Right forelimb (tissue), 1 donor: Measurements from ENCODE around the gene S1PR2.
A peak's percentile ranks its signal among the peaks of the same experiment; 100 is the strongest.
"Not testable (repeated sequence)": the region's sequence is repeated elsewhere in the genome, so short reads cannot be mapped to it uniquely, and the experiment has no call there.

Experiments used
- DNase-seq: peaks from one replicate; pipeline ENCODE4 v3.0.0-alpha.2; 2018

S1PR2 gene

DNA sequence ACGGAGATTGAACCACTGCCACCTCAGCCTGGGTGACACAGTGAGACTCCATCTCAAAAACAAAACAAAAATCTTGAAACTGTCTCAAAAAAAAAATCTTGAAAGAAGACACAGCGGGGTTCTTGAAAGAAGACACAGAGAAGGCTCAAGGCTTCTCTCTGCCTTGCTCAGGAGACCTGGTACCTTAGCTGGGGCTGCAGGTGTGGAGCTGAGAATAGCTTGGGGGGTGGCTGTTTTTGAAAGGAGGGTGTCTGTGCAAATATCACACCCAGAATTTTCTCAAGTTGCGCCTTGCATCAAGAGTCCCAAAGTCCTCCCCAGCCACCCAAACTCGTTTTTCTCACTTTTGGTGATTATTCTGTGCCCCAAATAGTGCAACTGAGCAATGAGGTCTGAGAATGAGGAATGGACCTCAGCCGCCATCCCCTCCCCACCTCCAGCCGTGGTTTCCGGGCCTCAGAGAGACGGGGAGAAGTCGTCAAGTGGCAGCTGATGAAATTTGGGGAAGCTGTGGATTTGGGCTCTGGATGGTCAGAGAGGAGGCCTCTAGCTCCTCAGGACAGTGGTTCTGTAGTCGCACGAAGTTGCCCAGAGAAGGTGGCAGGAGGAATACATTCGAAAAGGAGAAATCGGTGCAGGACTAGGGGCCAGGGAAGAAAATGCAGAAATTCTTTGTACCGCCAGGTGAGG lies 8.8 kb downstream of the S1PR2 start:
- DNase-seq = no peak

DNA sequence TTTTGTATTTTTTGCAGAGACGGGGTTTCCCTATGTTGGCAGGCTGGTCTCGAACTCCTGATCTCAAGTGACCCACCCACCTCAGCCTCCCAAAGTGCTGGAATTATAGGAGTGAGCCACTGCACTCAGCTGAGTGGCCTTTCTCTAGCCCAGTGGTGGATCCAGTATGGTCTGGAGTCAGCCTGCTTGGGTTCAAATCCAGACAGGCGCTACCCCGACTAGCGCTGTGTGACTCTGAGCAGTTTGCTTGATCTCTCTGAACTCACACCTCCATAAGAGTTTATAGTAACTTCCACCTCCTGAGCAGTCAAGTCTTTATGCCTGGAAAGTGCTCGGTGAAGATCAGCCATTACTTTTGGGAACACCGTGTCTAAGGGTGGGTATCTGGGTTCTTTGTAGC lies 10.4 kb downstream of the S1PR2 start:
- no peak for DNase-seq

DNA sequence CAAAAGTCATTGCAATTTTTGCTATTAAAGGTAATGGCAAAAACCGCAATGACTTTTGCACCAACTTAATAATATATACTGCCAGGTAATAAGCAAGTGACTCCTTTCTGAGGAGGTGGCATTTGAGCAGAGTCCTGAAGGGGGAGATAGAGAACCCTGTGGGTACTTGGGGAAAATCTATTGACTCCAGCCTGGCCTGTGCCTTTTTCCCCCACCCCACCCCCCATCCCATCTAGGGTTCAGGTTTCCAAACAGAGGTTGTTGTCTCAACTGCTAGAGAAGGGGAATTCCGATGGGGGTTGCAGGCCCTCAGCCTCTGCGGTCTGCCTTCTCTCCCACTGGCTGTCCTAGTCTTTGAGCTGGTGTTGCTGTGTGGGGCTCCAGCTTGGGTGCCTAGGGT lies 11.5 kb downstream of the S1PR2 start:
- no peak for DNase-seq

DNA sequence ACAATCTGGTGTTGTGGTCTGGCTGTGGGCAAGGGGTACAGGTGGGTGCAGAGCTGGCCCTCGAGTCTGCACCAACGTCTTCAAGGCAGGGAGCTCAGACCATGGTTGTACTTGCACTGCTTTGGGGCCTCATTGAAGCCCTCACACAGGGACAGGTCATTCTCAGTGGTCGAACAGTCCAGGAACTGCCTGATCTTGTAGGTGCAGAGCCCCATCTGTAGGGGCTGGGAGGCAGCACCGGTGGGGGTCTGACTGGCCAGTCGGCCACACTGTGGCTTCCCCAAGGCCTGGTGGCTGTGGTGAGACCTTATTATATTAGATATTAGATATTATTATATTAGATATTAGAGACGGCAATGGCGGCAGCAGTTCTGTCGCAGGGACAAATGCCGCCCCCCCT lies 14.0 kb downstream of the S1PR2 start:
- DNase-seq = no peak

DNA sequence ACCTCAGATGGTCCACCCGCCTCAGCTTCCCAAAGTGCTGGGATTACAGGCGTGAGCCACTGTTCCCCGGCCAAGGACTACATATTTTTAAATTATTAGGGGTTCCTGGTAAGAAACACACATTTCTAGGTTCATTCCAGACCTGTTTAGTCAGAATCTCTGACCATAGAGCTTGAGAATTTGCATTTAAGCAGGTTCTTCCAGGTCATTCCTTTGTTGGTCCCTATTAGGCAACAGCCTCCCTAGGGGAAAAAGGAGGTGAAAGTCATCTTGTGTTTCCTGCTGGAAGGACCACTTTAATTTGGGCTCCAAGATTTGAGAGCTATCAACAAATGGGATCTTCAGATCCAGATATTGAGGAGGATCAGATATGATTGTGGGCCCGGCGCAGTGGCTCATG lies 16.3 kb downstream of the S1PR2 start:
- DNase-seq = no peak

DNA sequence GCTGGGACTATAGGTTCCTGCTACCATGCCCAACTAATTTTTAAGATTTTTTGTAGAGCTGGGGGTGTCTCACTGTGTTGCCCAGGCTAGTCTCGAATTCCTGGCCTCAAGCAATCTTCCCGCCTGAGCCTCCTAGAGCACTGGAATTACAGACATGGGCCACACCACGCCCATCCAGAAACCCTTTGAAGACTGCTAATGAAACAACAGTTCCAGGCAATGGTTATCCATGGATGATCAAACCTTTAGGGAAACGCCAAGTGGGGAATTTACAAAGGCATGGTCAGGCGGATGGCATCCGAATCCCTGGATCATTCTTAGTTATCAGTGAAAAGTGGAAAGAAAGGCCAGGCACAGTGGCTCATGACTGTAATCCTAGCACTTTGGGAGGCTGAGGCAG lies 19.4 kb downstream of the S1PR2 start:
- no peak for DNase-seq

DNA sequence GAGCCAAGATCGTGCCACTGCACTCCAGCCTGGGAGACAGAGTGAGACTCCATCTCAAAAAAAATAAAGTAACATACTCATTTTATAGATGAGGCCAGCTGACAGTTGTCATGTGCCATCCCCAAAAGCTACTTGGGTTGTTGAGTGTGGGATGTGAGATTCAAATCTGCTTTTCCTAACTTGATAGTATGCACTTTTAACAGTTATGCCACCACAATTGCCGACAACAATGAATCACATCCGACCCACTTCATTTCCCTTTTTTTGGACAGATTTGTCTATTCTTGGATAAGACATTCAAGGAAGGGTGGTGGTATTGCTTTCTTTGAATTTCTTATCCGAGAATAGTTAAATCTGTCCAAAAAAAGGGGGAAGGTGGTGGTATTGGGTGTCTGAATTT lies 20.1 kb downstream of the S1PR2 start:
- DNase-seq = no peak

DNA sequence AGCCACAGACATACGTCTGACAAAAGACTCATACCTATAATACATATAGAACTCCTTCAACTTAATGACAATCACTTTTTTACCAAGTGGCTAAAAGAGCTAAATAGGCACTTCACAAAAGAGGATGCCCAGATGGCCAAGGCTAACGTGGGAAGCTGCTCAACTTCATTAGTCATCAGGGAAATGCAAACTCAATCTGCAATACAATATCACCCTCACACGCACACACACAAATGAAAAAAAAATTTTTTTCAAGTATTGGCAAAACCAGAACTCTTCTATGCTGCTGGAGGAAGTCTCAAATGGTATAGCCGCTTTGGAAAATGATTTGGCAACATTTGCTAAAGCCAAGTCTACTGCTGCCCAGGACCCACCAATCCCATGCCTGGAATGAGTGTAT lies 21.8 kb downstream of the S1PR2 start:
- no peak for DNase-seq

DNA sequence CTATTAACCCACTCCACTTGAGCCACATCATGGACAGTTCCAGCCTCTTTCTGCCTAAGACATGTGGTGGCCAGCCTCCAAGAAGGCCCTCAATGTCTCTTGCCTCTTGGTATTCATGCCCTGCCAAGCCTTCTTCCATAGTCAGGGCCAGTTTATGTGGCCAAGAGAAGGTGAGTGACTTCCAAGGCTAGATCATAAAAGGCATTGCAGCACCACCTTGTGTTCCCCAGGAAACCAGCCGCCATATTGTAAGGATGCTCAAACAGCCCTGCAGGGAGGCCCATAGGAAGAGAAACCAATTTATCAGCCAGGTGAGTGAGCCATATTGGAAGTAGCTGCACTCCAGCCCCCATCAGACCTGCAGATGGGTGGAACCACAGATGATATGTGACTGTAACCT lies 24.1 kb downstream of the S1PR2 start:
- DNase-seq = no peak

DNA sequence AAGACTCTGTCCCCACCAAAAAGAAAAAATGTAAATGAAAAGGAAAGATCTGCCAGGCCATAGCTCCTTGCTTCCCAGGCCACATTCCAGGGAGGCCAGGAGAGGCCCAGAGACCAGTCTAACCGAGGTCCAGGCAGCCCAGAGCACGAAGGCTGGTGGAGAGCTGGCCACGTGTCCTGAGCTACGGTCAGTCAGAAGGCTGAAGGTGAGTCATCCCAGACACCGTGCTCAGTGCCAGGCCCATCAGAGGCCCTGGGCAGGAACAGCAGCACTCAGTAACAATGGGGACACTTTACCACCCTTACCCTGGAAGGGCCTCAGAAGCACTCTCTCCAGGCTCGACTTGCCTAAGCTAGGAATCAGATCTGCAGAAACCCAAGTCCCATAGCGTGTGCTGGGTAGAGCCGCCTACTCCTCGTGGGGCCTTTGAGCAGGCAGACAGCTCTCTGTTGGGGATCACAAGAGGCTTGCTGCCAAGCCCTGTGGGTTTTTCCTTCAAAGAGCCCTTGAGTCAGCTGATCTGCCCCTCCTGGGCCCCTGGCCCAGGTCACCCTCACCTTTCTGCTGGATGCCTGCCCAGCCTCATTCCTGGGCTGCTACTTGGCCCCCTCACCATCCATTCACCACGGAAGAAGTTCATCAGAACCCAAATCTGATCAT lies 24.8 kb downstream of the S1PR2 start:
- DNase-seq = no peak

- DNase-seq = no peak
These were observed 25.5 kb downstream of the S1PR2 start for GRCh38 chr19:10205636-10206035.

GRCh38 chr19:10203686-10204085 lies 27.4 kb downstream of the S1PR2 start:
- no peak for DNase-seq

DNA sequence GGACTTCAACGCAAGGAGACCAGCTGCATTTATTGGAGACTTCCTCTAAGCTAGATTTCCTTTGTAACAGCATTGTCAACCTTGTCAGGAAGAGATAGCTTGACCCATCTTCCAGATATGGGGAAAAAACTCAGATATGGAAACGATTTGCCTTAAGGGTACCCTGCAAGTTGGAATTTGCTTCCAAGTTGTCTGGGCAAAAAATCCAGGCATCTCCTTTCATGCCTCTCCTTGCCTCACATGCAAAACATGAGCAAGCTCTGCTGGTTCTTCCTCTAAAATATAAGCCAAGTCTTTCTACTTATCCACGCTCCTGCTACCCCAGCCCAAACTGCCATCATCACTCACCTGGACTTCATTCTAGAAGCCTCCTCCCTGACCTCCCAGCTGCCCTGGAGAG lies 30.0 kb downstream of the S1PR2 start:
- no peak for DNase-seq

DNA sequence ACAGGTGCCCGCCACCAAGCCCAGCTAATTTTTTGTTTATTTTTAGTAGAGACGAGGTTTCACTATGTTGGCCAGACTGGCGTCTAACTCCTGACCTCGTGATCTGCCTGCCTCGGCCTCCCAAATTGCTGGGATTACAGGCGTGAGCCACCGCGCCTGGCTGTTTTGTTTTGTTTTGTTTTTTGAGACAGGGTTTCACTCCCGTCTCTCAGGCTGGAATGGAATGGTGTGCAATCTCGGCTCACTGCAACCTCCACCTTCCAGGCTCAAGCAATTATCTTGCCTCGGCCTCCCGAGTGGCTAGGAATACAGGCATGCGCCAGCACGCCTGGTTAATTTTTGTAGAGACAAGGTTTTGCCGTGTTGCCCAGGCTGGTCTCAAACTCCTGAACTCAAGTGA lies 31.0 kb downstream of the S1PR2 start:
- not testable (repeated sequence) for DNase-seq

DNA sequence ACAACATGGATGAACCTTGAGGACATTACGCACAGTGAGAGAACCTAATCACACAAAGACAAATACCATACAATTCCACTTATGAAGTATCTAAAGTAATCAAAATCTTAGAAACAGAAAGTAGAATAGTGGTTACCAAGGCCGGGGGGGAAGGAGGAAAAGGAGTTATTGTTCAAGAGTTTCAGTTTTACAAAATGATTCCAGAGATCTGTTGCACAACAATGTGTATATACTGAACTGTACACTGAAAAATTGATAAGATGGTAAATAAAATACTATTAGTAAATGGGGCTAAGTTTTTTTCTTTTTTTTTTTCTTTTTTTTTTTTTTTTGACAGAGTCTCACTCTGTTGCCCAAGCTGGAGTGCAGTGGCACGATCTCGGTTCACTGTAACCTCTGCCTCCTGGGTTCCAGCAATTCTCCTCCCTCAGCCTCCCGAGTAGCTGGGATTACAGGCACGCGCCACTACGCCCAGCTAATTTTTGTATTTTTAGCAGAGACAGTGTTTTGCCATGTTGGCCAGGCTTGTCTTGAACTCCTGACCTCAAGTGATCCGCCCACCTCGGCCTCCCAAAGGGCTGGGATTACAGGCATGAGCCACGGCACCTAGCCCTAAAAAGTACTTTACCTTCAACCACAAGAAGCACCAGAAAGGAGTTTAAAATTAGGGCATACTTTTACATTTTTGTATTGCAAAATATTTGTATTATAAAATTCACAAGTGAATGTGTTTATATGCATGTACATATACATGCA lies 32.1 kb downstream of the S1PR2 start:
- DNase-seq = not testable (repeated sequence)

DNA sequence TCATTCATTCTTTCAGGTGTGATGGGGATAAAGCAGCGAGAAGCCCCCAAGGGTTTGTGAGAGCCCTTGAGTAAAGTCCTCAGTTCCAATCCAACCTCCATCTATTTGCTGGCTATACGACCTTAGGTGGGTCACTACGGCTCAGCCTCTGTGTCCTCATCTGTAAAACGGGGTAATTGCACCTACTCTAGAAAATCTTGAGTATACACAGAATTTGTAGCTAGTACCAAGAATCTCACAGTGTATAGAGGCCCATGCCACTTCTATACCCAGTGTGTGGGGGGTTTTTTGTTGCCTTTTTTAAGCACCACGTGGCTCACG lies 36.0 kb downstream of the S1PR2 start:
- DNase-seq = no peak

DNA sequence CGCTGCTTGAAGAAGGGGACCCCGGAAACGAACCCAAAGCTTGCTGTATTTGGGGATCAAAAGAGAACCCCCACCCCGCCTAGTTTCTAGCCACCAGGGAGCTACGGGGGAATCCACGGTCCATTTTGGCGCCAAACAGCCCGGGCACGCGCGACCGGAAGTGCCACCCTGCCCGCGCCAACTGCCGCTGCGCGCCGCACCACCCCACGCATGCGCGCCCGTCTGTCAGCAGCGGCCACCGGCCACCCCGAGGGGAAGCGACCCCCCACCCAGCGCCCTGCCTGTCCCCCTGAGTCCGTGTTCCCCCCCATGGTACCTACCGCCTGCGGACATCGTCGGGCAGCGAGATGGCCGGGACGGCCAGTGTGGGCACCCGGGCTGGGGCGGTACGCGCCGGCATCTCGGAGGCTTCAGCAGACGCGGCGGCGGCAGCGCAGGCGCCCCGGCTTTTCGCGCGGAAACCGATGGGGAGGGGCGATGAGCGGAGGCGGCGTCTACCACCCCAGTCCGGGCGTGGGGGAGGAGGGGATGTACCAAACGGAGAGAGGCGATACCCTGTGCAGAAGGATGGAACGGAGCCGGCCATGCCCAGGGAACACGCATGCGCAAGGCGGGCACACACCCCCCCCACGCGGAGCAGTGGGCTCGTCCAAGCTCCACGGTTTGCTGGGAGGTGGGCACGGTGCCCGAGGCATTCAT lies 36.5 kb downstream of the S1PR2 start, which contains the start of gene DNMT1:
TSS of gene DNMT1 (minus strand) at position 454 of the 699 bp plus-strand sequence. CDS start at position 400, 54 bp downstream.
- peak; percentile 97 for DNase-seq

DNA sequence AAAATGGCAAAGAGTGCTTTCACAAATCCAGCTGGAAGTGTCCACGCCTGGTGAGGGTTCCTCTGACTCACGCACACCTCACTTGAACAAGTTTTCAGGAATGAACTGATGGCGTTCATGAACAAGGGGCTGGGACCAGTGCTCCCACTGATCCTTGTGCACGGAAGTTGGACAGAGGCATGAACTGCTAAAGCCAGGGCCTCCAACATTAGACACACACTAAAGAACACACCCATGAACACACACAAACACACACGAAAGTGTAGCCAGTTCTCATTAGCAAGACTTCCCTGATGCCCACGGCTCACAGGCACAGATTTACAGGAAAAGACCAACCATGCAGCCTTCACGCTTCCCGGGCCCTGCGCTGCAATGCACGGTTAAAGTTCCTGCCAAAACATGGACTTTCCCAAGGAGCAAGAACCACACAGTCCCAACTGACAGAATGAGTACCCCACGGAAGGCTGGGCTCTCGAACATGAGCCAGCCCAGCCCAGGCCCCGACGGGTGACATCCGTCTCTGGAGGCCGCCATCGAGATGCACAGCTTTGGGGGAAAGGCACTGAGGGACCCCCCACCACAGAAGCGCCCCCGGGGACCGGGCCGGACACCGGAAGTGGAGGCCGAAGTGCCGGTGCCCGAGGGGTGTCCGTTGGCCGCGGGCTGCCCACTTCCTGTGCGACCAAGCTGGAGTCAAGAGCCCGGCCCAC lies 37.2 kb downstream of the S1PR2 start:
- DNase-seq = peak; percentile 46

DNA sequence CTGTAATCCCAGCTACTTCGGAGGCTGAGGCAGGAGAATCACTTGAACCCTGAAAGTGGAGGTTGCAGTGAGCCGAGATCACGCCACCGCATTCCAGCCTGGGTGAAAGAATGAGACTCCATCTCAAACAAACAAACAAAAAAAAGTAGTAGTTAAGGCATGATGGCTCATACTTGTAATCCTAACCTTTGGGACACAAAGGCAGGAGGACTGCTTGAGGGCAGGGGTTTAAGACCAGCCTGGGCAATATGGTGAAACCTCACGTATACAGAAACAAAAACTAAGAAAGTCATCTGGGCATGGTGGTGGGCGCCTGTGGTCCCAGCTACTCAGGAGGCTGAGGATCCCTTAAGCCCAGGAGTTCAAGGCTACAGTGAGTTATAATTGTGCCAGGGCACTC lies 38.2 kb downstream of the S1PR2 start:
- DNase-seq = no peak

GRCh38 chr19:10191347-10191746 lies 39.8 kb downstream of the S1PR2 start:
- DNase-seq = peak; percentile 48

DNA sequence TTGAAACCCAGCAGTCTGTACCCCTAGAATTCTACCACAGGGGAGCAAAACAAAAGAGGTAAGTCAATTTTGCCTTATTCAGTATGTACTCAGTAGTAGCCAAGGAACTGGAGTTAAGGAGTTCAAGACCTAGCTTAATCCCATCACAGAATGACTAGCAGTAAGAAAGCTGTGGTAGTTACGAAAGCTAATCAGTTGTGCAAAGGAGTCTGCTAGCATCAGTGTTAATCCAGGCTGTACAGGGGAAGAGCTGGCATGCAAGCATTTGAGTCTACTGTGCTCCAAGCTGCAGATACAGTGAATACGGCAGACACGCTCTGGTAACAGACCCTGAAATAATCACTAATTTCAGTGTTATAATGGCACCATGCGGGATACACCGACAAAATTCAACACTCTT lies 41.1 kb downstream of the S1PR2 start:
- no peak for DNase-seq

DNA sequence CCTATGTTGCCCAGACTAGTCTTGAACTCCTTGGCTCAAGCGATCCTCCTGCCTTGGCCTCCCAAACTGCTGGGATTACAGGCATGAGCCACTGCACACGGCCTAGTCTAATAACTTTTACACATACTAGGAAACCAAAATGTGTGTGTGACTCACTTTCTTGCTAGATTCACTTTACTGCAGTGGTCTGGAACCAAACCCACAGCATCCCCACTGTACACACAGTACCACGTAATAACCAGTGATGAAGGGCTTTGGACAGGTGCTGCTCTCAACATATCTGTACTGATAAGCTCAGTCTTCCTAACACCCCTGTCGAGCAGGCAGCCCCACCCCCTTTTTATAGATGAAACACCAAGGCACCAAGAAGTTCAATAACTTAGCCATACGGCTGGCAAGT lies 41.5 kb downstream of the S1PR2 start:
- DNase-seq = no peak

DNA sequence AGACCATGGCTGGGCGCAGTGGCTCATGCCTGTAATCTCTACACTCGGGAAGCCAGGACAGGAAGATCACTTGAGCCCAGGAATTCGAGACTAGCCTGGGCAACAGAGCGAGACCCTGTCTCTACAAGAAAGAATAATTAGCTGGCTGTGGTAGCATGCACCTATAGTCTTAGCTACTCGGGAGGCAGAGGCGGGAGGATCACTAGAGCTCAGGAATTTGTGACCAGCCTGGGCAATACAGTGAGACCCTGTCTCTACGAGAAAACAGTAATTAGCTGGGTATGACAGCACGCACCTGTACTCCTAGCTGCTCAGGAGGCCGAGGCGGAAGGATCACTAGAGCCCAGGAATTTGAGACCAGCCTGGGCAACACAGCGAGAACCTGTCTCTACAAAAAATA lies 43.8 kb downstream of the S1PR2 start:
- DNase-seq = no peak
